Keratinocyte (primary cell): ENCODE measurements around the gene DLG4. TPM values are rescaled to one million over a fixed set of nuclear protein-coding genes. Genes with fewer than 3 reads are reported as not detected.

Experiments used
- DNase-seq: peaks from one replicate; pipeline ENCODE4 v3.0.0-alpha.2; 2011; ENCODE audit warnings: low read depth, missing footprints, low spot score
- FAIRE-seq: peaks from 2 replicates; lab custom pipeline; 2011; peaks lifted over from hg19 to GRCh38; lab: Jason Lieb, UNC
- H2AFZ ChIP-seq: 2 replicates; pipeline ENCODE4 v1.6.0; 2012; ENCODE audit warnings: low read length, control low read depth, inconsistent platforms; ENCODE audit not compliant: control insufficient read depth
- H3K27ac ChIP-seq: 2 replicates; pipeline ENCODE4 v1.5.1; 2011; ENCODE audit warnings: low read length; ENCODE audit not compliant: control insufficient read depth, insufficient read depth
- H3K27me3 ChIP-seq: 3 replicates; pipeline ENCODE4 v1.6.0; 2011; ENCODE audit warnings: low read length; ENCODE audit not compliant: control insufficient read depth, insufficient read depth; ENCODE audit errors: extremely low read depth
- H3K36me3 ChIP-seq, 2 experiments: 2 replicates in 1 of 2; 3 replicates in 1 of 2; pipeline ENCODE4 v1.5.1; 2011; ENCODE audit warnings: low read length in 2 of 2, mild to moderate bottlenecking in 1 of 2; ENCODE audit not compliant: control insufficient read depth in 2 of 2, insufficient read depth in 2 of 2; ENCODE audit errors: extremely low read depth in 1 of 2
- H3K4me1 ChIP-seq: 3 replicates; pipeline ENCODE4 v1.5.1; 2011; ENCODE audit warnings: low read length; ENCODE audit not compliant: control insufficient read depth, insufficient read depth; ENCODE audit errors: extremely low read depth
- H3K4me2 ChIP-seq: 3 replicates; pipeline ENCODE4 v1.6.0; 2011; ENCODE audit warnings: low read depth, low read length; ENCODE audit not compliant: control insufficient read depth, insufficient read depth; ENCODE audit errors: extremely low read depth
- H3K4me3 ChIP-seq, 3 experiments: fragments of 200-600 bp in 1 of 3; sonication (generic) in 1 of 3; 2 replicates in 2 of 3; 3 replicates in 1 of 3; pipeline ENCODE4 v1.5.1; 2011 to 2016; ENCODE audit warnings: low read length in 3 of 3, mild to moderate bottlenecking in 3 of 3, control low read depth in 2 of 3, inconsistent platforms in 1 of 3, low read depth in 1 of 3, mixed read lengths in 1 of 3, mixed run types in 1 of 3, moderate library complexity in 1 of 3; ENCODE audit not compliant: control insufficient read depth in 2 of 3, insufficient read depth in 2 of 3; ENCODE audit errors: extremely low read depth in 1 of 3
- H3K79me2 ChIP-seq: 2 replicates; pipeline ENCODE4 v1.6.0; 2012; ENCODE audit warnings: low read length; ENCODE audit not compliant: control insufficient read depth, insufficient read depth
- H3K9ac ChIP-seq: 3 replicates; pipeline ENCODE4 v1.6.0; 2011; ENCODE audit warnings: low read length; ENCODE audit not compliant: control insufficient read depth, insufficient read depth; ENCODE audit errors: extremely low read depth
- H3K9me1 ChIP-seq: 3 replicates; pipeline ENCODE4 v1.6.0; 2011; ENCODE audit warnings: low read length; ENCODE audit not compliant: control insufficient read depth, insufficient read depth; ENCODE audit errors: extremely low read depth
- H3K9me3 ChIP-seq: 2 replicates; pipeline ENCODE4 v1.5.1; 2012; ENCODE audit warnings: low read depth, low read length; ENCODE audit not compliant: control insufficient read depth
- H4K20me1 ChIP-seq: 3 replicates; pipeline ENCODE4 v1.6.0; 2011; ENCODE audit warnings: low read length; ENCODE audit not compliant: control insufficient read depth, insufficient read depth; ENCODE audit errors: extremely low read depth
- EZH2 ChIP-seq: IDR thresholded peaks from one replicate; pipeline ENCODE4 v1.6.1; 2012; ENCODE audit warnings: inconsistent platforms, mild to moderate bottlenecking, low read length, moderate library complexity
- dilution Hi-C: fragments of 300-500 bp; cut with MboI; formaldehyde crosslinking; loops from one replicate; pipeline ENCODE4 v1.7.0; 2020; ENCODE audit warnings: low sequenced_read_pairs; ENCODE audit not compliant: extremely low pct_ligation_motif_present
- polyA plus RNA-seq, 5 experiments: library from polyadenylated mRNA; depleted of rRNA in 3 of 5; stranded (reverse) in 3 of 5; stranded (forward) in 1 of 5; unstranded in 1 of 5; fragments of >200 nt; gene quantifications; 1 replicate in 1 of 5; 2 replicates in 3 of 5; 3 replicates in 1 of 5; pipeline versions ENCODE4 v1.2.1 to v1.2.3, GENCODE V29; 2011 to 2012; ENCODE audit warnings: missing spikeins in 2 of 5, low read depth in 1 of 5, low replicate concordance in 1 of 5
- TF ChIP-seq, protein P1 (sequence below), 3 experiments: IDR thresholded peaks in 1 of 3; conservative IDR thresholded peaks in 1 of 3; optimal IDR thresholded peaks in 1 of 3; 2 replicates in 2 of 3; 3 replicates in 1 of 3; pipeline versions ENCODE3 to v1.5.1; 2011; ENCODE audit warnings: low read length in 3 of 3, mild to moderate bottlenecking in 3 of 3, moderate library complexity in 2 of 3, control low read depth in 1 of 3, inconsistent platforms in 1 of 3; ENCODE audit not compliant: insufficient read depth in 2 of 3; ENCODE audit errors: extremely low read depth in 1 of 3

Gene DLG4
- polyA plus RNA-seq, 1 donor (not counting 4 experiments of a cell fraction or from before 2014, with no cell fraction given), result 4.5 TPM

GRCh38 chr17:7141824-7142223, 77.8 kb downstream of the DLG4 start:
- H3K9me1 ChIP-seq, result no peaks in the 10 kb centered on the region
- H3K4me1 ChIP-seq, result peaks cover 14% of the 10 kb centered on the region
- H4K20me1 ChIP-seq, result no peaks in the 10 kb centered on the region
- H3K27ac ChIP-seq, result no peak overlapping the region
- H3K9me3 ChIP-seq, result no peaks in the 10 kb centered on the region
- peak overlapping the region; percentile 4 for H2AFZ ChIP-seq
- DNase-seq (no peak), FAIRE-seq (peak; percentile 57)
- no peak for TF ChIP-seq EZH2
- TF ChIP-seq, protein P1, sequence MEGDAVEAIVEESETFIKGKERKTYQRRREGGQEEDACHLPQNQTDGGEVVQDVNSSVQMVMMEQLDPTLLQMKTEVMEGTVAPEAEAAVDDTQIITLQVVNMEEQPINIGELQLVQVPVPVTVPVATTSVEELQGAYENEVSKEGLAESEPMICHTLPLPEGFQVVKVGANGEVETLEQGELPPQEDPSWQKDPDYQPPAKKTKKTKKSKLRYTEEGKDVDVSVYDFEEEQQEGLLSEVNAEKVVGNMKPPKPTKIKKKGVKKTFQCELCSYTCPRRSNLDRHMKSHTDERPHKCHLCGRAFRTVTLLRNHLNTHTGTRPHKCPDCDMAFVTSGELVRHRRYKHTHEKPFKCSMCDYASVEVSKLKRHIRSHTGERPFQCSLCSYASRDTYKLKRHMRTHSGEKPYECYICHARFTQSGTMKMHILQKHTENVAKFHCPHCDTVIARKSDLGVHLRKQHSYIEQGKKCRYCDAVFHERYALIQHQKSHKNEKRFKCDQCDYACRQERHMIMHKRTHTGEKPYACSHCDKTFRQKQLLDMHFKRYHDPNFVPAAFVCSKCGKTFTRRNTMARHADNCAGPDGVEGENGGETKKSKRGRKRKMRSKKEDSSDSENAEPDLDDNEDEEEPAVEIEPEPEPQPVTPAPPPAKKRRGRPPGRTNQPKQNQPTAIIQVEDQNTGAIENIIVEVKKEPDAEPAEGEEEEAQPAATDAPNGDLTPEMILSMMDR (optimal IDR thresholded peaks at IDR 0.05 in 1 of 3, IDR thresholded peaks at IDR 0.05 in 1 of 3, conservative IDR thresholded peaks at IDR 0.05 in 1 of 3; ENCODE audit: extremely low read depth in 1 of 3, insufficient read depth in 2 of 3, low read length in 3 of 3), result no peak
- no peak overlapping the region for H3K9ac ChIP-seq
- H3K36me3 ChIP-seq, result no peaks in the 10 kb centered on the region
- H3K4me3 ChIP-seq, result no peak overlapping the region
- dilution Hi-C loops, result no loop called here
- H3K79me2 ChIP-seq, result no peaks in the 10 kb centered on the region
- peak overlapping the region; percentile 35 for H3K4me2 ChIP-seq
- H3K27me3 ChIP-seq, result peaks cover 17% of the 10 kb centered on the region

- H3K27ac ChIP-seq, result no peak overlapping the region
- no peaks in the 10 kb centered on the region for H3K36me3 ChIP-seq
- H3K9ac ChIP-seq, result no peak overlapping the region
- no peak overlapping the region for H3K4me2 ChIP-seq
- H3K9me3 ChIP-seq, result no peaks in the 10 kb centered on the region
- TF ChIP-seq EZH2, result no peak
- TF ChIP-seq, protein P1 (optimal IDR thresholded peaks at IDR 0.05 in 1 of 3, IDR thresholded peaks at IDR 0.05 in 1 of 3, conservative IDR thresholded peaks at IDR 0.05 in 1 of 3; ENCODE audit: extremely low read depth in 1 of 3, insufficient read depth in 2 of 3, low read length in 3 of 3), result no peak
- no peaks in the 10 kb centered on the region for H3K9me1 ChIP-seq
- H2AFZ ChIP-seq, result no peak overlapping the region
- H3K27me3 ChIP-seq, result peaks cover 21% of the 10 kb centered on the region
- dilution Hi-C loops, result no loop called here
- no peak overlapping the region for H3K4me3 ChIP-seq
- H3K4me1 ChIP-seq, result peaks cover 14% of the 10 kb centered on the region
- DNase-seq, result no peak
- no peak for FAIRE-seq
- H3K79me2 ChIP-seq, result no peaks in the 10 kb centered on the region
- H4K20me1 ChIP-seq, result no peaks in the 10 kb centered on the region
Measured at GRCh38 chr17:7139400-7139799, 80.2 kb downstream of the DLG4 start.
